GM18907 (cell line): ENCODE data around the gene TTYH2.
"Not testable (repeated sequence)": the region's sequence is repeated elsewhere in the genome, so short reads cannot be mapped to it uniquely, and the experiment has no call there.

Experiments
- ATAC-seq: cut with Tn5 transposase; IDR thresholded peaks from one replicate; pipeline ENCODE4 v1.9.1; 2021; ENCODE audit warnings: mild to moderate bottlenecking, moderate library complexity; ENCODE audit not compliant: unreplicated experiment

Gene TTYH2

DNA sequence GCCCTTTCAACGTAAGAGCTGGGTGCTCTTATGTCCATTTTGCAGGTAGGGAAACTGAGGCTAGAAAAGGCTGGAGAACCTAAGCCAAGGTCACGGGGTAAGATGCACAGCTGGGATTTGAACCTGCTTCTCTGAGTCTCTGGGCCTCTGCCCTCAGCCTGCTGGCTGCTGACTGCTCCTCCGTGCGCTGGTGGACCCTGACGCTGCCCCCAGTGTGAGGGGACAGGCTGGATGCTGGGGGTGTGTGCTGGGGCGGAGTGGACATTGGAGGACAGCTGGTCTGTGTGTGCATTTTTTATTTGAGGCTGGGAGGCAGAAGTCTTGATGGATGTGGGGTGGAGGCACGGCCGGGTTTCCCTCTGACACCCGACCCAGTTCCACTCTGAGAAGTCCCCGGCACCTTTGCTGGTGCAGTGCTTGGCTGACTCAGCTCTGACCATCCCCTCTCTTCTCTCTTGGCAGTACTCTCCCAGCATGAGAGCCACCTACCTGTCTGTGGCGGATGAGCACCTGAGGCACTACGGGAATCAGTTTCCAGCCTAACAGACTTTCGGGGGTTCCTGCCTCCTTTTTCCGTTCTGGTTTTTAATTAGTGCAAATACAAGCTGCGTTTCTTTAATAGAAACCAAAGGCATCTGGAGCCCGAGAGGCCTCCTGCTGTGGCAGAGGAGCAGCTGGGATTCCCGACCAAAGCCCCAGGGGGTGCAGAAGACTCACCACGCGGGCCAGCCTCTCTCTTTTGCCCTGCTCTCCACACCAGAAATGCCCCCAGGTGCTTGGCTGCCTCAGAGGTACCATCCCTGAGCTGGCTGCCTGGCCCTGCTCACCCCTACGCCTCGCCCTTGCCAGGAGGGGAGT is 46.5 kb downstream of the TTYH2 start:
- no peak for ATAC-seq

DNA sequence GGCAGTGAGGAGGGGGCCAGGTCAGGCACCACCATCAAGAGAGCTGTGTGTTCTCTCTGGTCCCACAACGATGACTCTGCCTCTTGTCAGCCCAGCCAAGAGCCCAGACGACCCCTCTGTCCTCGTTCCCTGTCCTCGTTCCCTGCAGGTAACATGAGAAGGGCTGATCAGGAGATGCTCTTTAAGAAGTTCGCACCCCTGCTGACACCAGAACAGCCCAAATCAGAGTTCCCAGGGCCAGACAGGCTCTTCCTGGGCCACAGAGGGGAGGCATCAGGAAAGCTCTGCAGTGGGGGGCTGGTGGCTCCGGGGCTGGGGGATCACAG is 47.1 kb downstream of the TTYH2 start:
- ATAC-seq, result no peak

DNA sequence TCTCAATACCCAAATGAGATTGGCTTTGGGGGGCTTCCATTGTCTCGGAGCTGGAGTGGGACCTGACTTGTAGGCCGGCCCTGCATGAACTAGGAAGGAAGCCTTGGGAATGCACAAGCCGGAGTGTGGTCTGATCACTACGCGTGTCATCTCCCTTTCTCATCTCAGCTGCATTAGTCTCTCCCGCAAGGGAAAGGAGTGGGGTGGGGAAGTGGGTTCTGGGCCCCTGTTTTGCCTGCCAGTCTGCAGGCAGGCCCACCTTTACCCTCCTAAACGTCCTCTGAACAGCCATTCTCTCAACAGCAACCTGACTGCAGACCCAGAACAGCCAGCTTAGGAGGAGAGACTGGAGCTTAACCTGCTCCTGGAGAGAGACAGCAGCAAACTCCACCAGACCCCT is 49.2 kb downstream of the TTYH2 start:
- ATAC-seq, result no peak

DNA sequence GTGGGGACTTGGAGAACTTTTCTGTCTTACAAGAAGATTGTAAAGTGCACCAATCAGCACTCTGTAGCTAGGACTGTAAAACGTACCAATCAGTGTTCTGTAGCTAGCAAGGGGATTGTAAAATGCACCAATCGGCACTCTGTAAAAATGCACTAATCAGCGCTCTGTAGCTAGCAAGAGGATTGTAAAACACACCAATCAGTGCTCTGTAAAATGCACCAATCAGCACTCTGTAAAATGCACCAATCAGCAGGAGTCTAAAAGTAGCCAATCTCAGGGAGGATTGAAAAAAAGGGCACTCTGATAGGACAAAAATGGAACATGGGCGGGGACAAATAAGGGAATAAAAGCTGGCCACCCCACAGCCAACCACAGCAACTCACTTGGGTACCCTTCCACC is 53.7 kb downstream of the TTYH2 start:
- not testable (repeated sequence) for ATAC-seq

DNA sequence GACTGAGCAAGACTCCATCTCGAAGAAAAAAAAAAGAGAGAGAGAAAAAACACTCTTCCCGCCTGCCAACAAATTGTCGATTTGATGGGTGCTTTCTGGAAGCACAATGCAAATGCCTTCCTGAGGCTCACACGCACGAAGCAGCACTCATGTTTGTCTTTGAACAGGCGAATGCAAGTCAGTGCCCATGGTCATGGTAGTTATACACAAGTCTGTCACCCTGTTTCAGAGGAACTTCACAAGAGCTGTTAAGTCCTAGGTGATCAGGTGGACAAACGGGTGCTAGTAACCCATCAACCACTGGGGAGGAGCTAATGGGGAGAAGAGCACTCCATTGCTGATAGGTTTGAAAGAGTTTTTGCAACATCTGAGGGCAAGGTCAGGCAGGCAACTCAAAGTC is 54.2 kb downstream of the TTYH2 start:
- no peak for ATAC-seq

DNA sequence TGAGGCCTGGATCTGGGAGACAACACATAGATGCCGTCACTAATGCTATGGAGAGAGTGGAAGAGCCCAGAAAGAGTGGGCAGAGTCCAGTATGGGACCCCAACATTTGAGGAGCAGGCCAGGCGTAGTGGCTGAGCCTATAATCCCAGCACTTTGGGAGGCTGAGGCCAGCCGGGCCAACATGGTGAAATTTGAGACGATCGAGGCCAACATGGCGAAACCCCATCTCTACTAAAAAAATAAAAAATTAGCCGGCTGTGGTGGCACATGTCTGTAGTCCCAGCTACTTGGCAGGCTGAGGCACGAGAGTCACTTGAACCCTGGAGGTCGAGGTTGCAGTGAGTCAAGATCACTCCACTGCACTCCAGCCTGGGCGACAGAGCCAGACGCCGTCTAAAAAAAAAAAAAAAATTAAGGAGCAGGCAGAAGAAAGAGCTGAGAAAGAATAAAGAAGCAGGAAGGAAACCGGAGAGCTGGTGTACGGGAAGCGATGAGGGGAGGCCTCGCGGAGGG is 54.7 kb downstream of the TTYH2 start:
- no peak for ATAC-seq

DNA sequence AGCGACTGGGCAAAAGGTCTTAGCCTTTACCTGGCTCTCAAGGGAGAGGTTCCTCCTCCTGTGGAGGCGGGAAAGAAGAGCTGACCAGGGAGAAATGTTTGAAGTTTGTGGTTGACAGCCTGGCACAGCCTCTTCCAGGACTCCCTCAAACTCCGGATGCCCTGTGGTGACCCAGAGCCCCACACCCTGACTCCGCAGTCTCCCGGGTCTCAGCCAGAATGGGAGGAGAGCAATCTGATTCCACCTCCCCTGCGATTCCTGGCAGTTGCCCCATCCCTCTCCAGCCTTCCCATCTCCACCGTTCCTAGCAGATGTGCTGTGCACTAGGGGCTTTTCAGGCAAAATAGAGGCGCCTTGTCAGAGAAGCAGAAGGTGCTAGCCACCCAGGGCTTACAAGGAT is 55.2 kb downstream of the TTYH2 start:
- no peak for ATAC-seq

DNA sequence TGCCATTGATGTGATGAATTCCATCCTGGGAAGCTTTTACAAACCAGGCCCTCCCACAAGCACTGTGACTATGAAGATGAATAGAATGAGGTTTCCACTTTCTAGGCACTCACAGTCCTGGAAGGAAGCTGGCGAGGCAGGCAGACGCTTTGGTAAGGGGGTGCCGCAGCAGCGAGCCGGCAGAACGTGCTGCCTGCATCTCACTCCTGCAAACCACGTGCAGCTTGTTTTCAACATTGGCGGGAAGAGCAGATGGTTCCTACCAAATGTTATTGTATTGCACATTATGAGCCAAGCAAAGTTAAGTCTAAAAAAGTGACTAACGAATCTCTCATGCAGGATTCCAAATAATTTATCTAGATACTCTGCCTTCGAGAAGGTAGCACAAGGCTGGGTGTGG is 57.0 kb downstream of the TTYH2 start:
- ATAC-seq, result no peak

DNA sequence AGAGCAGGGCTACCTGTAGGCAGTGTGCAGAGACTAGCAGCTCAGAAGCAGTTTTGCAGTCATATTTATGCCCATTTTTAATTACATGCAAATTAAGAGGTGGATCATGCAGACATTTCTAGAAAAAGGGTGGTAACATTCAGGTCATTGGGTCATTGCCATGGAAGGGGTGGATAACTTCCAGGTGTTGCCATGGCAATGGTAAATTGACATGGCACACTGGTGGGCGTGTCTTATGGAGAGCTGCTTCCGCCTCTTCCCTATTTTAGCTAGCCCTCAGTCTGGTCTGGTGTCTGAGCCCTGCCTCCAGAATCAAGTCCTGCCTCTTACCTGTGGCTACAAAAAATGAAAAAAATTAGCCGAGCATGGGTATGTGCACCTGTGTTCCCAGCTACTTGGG is 57.9 kb downstream of the TTYH2 start:
- no peak for ATAC-seq

DNA sequence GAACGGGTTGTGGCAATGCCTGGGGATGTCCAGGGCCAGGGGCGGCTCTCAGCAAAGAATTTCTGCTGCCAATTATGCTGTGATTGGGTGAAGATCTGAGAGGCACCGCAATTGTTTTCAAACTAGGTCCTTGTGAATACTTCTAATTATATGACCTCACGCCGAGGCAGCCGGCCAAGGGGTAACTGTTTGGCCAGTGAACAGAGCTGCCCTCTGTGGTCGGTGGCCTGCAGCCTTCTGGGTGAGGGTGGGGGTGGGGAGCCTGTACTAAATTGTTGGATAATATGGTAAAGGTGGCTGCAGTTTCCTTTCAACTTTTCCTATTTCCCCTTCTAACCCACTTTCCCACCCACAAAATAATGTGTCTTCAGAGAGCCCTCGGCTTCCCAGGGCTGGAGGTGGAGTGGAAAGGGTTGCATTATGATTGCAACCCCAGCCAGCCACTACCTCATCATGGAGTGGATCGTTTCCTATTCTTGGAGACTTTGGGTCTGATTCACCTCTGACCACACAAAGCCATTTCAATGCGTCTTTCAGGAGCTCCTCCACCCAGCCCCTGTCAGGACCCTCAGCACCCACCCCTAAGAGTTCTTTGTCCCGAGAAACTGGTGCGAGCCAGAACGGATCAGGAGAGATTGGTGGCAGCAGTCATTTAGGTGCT is 58.7 kb downstream of the TTYH2 start:
- no peak for ATAC-seq

DNA sequence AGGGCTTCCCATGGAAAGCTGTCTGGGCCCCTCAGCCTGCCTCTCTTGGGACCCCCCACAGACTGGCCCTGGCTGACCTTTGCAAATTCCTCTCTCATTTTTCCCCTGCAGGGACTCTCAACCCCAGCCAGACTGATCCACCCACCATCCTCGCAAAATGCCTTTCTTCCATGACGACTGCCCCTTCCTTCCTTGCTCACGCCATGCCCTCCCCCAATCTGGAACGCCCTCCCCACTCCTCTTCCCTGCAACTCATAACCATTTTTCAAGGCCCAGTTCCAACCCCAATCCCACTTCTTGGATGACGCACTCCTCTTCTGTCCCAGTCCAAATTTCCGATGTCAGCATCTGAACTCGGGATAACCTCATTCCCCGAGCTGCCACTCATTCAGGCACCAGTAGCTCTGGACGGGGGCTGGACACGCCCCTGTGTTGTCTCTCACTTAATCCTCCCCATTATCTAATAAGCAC is 59.4 kb downstream of the TTYH2 start:
- ATAC-seq, result no peak

DNA sequence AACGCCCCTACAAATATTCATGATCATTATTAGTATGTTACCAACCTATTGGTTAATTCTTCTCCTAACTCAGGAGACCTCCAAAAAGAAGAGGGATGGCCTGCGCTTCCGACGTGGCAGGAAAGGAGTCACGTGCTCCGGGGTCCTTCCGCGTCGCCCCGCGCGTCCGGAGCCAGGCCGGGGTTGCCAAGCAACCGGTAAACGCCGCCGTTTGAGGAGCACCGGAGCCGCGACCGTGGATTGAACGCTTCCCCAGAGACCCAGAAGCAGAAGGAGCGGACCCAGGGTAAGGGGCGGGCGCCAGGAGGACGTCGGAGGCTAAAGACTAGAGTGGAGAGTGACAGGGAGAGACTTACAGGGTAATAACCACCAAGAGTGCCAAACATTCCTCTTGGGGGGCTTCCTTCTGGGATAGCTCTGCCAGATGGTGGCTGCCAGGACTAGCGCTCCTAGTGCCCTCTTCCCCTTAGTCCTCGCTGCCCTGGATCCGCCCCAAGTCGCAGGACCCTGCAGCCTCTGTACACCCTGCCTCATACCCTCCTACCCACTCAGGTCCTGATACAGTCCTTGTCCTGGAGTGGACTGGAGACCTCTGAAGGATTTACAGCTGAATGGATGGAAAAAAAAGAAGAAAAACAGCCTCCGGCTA is 60.8 kb downstream of the TTYH2 start, which contains the start of gene DNAI2:
DNAI2 (plus strand) TSS at position 175 of the 649 bp plus-strand sequence. CDS start 7,584 bp downstream, outside the sequence.
- no peak for ATAC-seq

DNA sequence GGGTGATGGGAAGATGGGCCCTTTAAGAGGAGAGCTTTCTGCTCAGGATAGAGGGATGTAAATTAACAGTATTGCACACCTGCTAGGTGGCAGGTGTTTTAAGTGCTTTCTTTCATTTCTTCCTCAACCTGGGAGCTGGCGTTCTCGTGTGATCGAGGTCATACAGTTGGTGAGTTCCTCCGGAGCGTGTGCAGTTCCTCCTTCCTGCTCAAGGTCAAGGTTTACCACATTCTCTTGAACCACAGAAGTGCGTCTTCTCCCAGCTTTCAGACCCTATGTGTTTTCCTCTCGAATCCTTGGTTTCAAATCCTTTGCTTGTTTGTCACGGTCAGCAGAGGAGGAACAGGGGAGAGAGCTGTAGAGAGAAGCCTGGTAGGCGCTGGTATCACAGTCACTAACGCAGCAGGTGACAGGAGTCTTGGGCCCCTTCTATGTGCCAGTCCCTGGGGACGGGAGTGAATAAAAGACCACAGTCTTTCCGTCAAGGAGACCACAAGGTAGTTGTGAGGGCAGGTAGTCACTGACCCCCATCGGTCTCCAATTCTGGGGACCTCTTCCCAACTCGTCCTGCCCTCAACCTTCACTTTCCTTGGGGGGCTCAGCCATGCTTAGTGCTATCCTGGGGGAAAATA is 61.5 kb downstream of the TTYH2 start:
- no peak for ATAC-seq

DNA sequence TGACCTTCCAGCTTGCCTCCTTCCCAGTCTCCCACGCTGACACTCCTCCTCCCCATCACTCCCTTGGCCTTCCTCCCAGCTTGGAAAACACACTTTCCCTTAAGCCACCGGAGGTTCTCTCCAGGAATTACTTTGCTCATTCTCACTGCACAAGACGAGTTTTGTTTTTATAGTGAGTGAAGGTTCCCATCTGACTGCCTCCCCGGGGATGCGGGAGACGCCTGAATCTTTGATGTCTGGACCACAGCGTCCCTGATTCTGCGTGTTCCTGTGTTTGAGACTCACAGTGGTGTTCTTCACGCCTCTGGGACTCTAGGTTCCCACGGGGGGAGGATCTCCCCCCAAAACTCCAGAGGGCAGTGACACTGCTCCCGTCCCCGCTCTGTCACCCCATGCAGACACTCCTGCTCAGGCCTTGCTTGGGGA is 62.7 kb downstream of the TTYH2 start:
- no peak for ATAC-seq

DNA sequence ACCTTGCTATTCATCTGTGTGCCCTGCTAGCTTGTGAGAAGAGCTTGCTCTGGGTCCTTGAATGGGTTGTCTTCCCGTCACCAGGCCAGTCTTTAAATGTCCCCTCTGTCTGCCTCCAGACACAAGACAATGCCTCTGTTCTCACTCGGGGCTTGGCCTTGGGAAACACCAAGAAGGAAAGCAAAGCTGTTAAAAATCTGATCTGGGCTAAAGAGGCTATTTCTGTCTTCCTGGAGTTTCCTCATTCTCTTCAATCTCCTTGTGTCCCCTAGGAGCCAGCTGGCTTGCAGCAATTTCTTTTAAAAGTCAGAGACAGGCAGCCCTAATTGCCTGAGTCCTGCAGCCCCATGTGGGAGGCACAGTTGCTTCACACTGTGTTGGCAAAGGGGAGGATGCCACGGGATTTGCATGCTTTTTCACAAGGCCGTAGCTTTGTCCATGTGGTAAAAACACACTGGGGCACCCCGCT is 63.2 kb downstream of the TTYH2 start:
- no peak for ATAC-seq

DNA sequence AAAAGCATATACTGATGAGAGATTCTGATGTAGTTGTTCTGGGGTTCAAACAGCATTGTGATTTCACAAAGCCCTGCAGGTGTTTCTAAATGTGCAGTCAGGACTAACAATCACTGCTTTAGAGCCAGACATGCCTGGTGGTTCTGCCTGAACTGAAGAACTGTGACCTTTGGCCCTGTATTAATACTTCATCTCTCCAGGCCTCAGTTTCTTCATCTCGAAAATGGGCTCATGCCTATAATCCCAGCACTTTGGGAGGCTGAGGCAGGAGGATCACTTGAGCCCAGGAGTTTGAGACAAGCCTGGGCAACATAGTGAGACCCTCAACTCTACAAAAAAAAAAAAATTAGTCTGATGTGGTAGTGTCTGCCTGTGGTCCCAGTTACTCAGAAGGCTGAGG is 64.6 kb downstream of the TTYH2 start:
- no peak for ATAC-seq

DNA sequence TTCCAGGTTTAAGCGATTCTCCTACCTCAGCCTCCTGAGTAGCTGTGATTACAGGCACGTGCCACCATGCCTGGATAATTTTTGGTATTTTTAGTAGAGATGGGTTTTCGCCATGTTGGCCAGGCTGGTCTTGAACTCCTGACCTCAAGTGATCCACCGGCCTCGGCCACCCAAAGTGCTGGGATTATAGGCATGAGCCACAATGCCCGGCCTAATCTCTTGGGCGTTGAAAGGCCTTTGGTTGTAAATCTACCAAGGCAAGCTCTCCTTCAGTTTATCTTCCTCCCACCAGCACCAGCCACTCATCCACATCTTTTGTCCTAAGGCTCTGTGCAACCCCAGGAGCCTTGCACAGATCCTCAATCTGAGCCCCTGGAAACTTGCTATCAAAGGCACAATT is 66.2 kb downstream of the TTYH2 start:
- not testable (repeated sequence) for ATAC-seq

DNA sequence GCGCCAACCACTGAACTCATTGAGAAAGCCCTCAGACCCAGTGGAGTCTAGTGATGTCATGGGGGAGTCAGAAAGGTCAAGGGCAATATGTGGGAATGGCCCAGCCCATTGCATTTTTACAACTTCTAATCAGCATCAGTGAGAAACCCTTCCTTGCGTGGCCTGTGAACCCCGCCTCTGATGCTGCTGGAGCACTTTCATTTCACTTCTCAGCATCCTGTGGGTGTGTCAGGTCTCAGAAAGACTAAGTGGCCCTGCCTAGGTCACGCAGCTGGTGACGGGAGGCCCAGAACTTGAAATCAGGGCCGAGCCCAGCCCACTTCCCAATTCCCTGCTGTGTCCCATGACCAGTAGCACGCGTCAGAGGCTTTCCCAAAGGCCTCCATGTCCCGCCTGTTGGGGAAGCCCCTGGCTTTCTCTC is 66.7 kb downstream of the TTYH2 start:
- ATAC-seq, result no peak

DNA sequence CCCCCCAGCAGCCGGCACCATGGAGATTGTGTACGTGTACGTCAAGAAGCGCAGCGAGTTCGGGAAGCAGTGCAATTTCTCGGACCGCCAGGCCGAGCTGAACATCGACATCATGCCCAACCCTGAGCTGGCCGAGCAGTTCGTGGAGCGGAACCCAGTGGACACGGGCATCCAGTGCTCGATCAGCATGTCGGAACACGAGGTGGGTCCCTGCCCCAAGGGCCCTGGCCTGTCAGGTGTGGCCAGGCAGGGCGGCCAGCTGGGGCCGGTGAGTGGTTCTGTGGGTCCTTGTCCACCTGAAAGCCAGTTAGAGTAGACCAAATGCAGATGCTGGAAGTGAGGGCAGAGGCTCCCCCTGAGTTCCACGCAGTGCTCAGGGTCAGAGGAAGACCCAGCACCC is 68.4 kb downstream of the TTYH2 start:
- no peak for ATAC-seq

DNA sequence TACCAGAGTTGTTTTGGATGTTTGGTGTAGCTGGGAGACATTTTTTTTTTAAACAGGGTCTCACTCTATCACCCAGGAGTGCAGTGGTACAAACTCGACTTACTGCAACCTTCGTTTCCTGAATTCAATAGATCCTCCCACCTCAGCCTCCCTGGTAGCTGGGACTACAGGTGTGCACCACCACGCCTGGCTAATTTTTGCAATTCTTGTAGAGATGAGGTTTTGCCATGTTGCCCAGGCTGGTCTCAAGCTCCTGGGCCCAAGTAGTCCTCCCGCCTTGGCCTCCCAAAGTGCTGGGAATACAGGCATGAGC is 68.9 kb downstream of the TTYH2 start:
- ATAC-seq, result not testable (repeated sequence)
